ES-I3 (cell line): Measurements from ENCODE around the gene KIFC3.
A peak's percentile ranks its signal among the peaks of the same experiment; 100 is the strongest.
"Not testable (repeated sequence)": the region's sequence is repeated elsewhere in the genome, so short reads cannot be mapped to it uniquely, and the experiment has no call there.

Experiments used
- H3K36me3 ChIP-seq: 2 replicates; pipeline ENCODE4 v1.6.1; 2013; ENCODE audit warnings: mild to moderate bottlenecking, low read length, control low read depth, moderate library complexity; ENCODE audit not compliant: insufficient read depth
- H3K4me1 ChIP-seq: 2 replicates; pipeline ENCODE4 v1.6.1; 2013; ENCODE audit warnings: mild to moderate bottlenecking, control low read depth, low read length; ENCODE audit not compliant: insufficient read depth
- H3K9ac ChIP-seq: 2 replicates; pipeline ENCODE4 v1.6.1; 2013; ENCODE audit warnings: low read depth, mild to moderate bottlenecking, low read length, moderate library complexity
- H3K9me3 ChIP-seq: 2 replicates; pipeline ENCODE4 v1.6.1; 2013; ENCODE audit warnings: mild to moderate bottlenecking, low read length, moderate library complexity; ENCODE audit not compliant: control insufficient read depth, insufficient read depth

The KIFC3 gene

GRCh38 chr16:57802341-57803133 is at the start of gene KIFC3:
KIFC3 (minus strand) TSS chr16:57802491; CDS start chr16:57798243, 4,248 bp downstream.
- no peaks in the 10 kb centered on the region for H3K9me3 ChIP-seq
- peak within 1 kb of the TSS; percentile 80 for H3K9ac ChIP-seq
- no peaks in the 10 kb centered on the region for H3K36me3 ChIP-seq
- peaks cover 57% of the 10 kb centered on the region for H3K4me1 ChIP-seq

GRCh38 chr16:57848181-57848580 is 45.9 kb upstream of the KIFC3 start:
- H3K36me3 ChIP-seq: no peaks in the 10 kb centered on the region
- H3K4me1 ChIP-seq: peaks cover 14% of the 10 kb centered on the region
- H3K9me3 ChIP-seq: no peaks in the 10 kb centered on the region
- no peak overlapping the region for H3K9ac ChIP-seq

- H3K9ac ChIP-seq, H3K9me3 ChIP-seq, H3K36me3 ChIP-seq: not testable (repeated sequence)
- H3K4me1 ChIP-seq: peaks cover 20% of the 10 kb centered on the region
These were observed 44.6 kb upstream of the KIFC3 start for GRCh38 chr16:57846931-57847330.

- H3K9me3 ChIP-seq: no peaks in the 10 kb centered on the region
- H3K36me3 ChIP-seq: no peaks in the 10 kb centered on the region
- peaks cover 20% of the 10 kb centered on the region for H3K4me1 ChIP-seq
- no peak overlapping the region for H3K9ac ChIP-seq
These were observed 43.9 kb upstream of the KIFC3 start for GRCh38 chr16:57846078-57846697.

- Histone ChIP-seq H3K9me3 (no peaks in the 10 kb centered on the region), H3K9ac (no peak overlapping the region), H3K4me1 (peaks cover 23% of the 10 kb centered on the region), H3K36me3 (no peaks in the 10 kb centered on the region)
These were observed 42.8 kb upstream of the KIFC3 start for GRCh38 chr16:57845115-57845514.

- H3K4me1 ChIP-seq: peaks cover 23% of the 10 kb centered on the region
- no peak overlapping the region for H3K9ac ChIP-seq
- no peaks in the 10 kb centered on the region for H3K9me3 ChIP-seq
- no peaks in the 10 kb centered on the region for H3K36me3 ChIP-seq
These were observed 42.2 kb upstream of the KIFC3 start for GRCh38 chr16:57844416-57845030.

- peaks cover 27% of the 10 kb centered on the region for H3K4me1 ChIP-seq
- H3K36me3 ChIP-seq: no peaks in the 10 kb centered on the region
- H3K9me3 ChIP-seq: no peaks in the 10 kb centered on the region
- H3K9ac ChIP-seq: no peak overlapping the region
These were observed 41.1 kb upstream of the KIFC3 start for GRCh38 chr16:57843400-57843799.

GRCh38 chr16:57842601-57843000 is 40.3 kb upstream of the KIFC3 start:
- no peaks in the 10 kb centered on the region for H3K9me3 ChIP-seq
- H3K9ac ChIP-seq: no peak overlapping the region
- H3K36me3 ChIP-seq: no peaks in the 10 kb centered on the region
- H3K4me1 ChIP-seq: peaks cover 33% of the 10 kb centered on the region

- H3K9me3 ChIP-seq: no peaks in the 10 kb centered on the region
- peaks cover 26% of the 10 kb centered on the region for H3K4me1 ChIP-seq
- no peak overlapping the region for H3K9ac ChIP-seq
- H3K36me3 ChIP-seq: no peaks in the 10 kb centered on the region
These were observed 38.5 kb upstream of the KIFC3 start for GRCh38 chr16:57840833-57841232.

GRCh38 chr16:57838161-57838560 is 35.9 kb upstream of the KIFC3 start:
- Histone ChIP-seq H3K4me1 (peaks cover 28% of the 10 kb centered on the region), H3K36me3 (no peaks in the 10 kb centered on the region), H3K9ac (no peak overlapping the region), H3K9me3 (no peaks in the 10 kb centered on the region)

- H3K9ac ChIP-seq: no peak overlapping the region
- peaks cover 27% of the 10 kb centered on the region for H3K4me1 ChIP-seq
These were observed 35.2 kb upstream of the KIFC3 start for GRCh38 chr16:57837305-57838125.

GRCh38 chr16:57835439-57835838 is 33.1 kb upstream of the KIFC3 start:
- peaks cover 19% of the 10 kb centered on the region for H3K4me1 ChIP-seq
- H3K9me3 ChIP-seq, H3K36me3 ChIP-seq, H3K9ac ChIP-seq: not testable (repeated sequence)

More at GRCh38 chr16:57837305-57838125, 35.2 kb upstream of the KIFC3 start:
- Histone ChIP-seq H3K36me3 (no peaks in the 10 kb centered on the region), H3K9me3 (no peaks in the 10 kb centered on the region)

GRCh38 chr16:57834936-57835335 is 32.6 kb upstream of the KIFC3 start:
- peaks cover 19% of the 10 kb centered on the region for H3K4me1 ChIP-seq
- no peaks in the 10 kb centered on the region for H3K36me3 ChIP-seq
- no peaks in the 10 kb centered on the region for H3K9me3 ChIP-seq
- H3K9ac ChIP-seq: no peak overlapping the region

- H3K4me1 ChIP-seq: peaks cover 8% of the 10 kb centered on the region
- no peaks in the 10 kb centered on the region for H3K9me3 ChIP-seq
- no peak overlapping the region for H3K9ac ChIP-seq
- H3K36me3 ChIP-seq: no peaks in the 10 kb centered on the region
These were observed 28.7 kb upstream of the KIFC3 start for GRCh38 chr16:57830890-57831484.
